Fibroblast of lung (primary cell): Measurements from ENCODE around the gene INTS7. TPM values are rescaled to one million over a fixed set of nuclear protein-coding genes. Genes with fewer than 3 reads are reported as not detected.
A peak's percentile ranks its signal among the peaks of the same experiment; 100 is the strongest.

Experiments used
- DNase-seq, 2 donors: peaks; one replicate each; pipeline versions ENCODE4 v3.0.0 to v3.0.0-alpha.2; 2010; ENCODE audit warnings: low read depth in 2 of 2
- H2AFZ ChIP-seq: 2 replicates; pipeline ENCODE4 v1.5.1; 2012; ENCODE audit warnings: low read length, control low read depth, inconsistent platforms
- H3K27ac ChIP-seq: 2 replicates; pipeline ENCODE4 v1.5.1; 2011; ENCODE audit warnings: low read length, control low read depth; ENCODE audit not compliant: insufficient read depth
- H3K27me3 ChIP-seq: 2 replicates; pipeline ENCODE4 v1.5.1; 2011; ENCODE audit warnings: mild to moderate bottlenecking, low read length; ENCODE audit not compliant: control insufficient read depth, insufficient read depth
- H3K36me3 ChIP-seq: 2 replicates; pipeline ENCODE4 v1.5.1; 2011; ENCODE audit warnings: low read length; ENCODE audit not compliant: control insufficient read depth, insufficient read depth
- H3K4me1 ChIP-seq: 2 replicates; pipeline ENCODE4 v1.5.1; 2011; ENCODE audit warnings: low read length; ENCODE audit not compliant: control insufficient read depth, insufficient read depth; ENCODE audit errors: extremely low read depth
- H3K4me2 ChIP-seq: 2 replicates; pipeline ENCODE4 v1.5.1; 2011; ENCODE audit warnings: low read length, control low read depth; ENCODE audit not compliant: insufficient read depth; ENCODE audit errors: extremely low read depth
- H3K4me3 ChIP-seq, 4 experiments: fragments of 200-600 bp in 1 of 4; sonication (generic) in 1 of 4; replicated peaks in 1 of 4; 2 replicates each; pipeline ENCODE4 v1.5.1; 2011 to 2016; ENCODE audit warnings: low read length in 4 of 4, low read depth in 3 of 4, mild to moderate bottlenecking in 3 of 4, control low read depth in 2 of 4, inconsistent platforms in 1 of 4, mixed read lengths in 1 of 4; ENCODE audit not compliant: insufficient read depth in 1 of 4; ENCODE audit errors: control extremely low read depth in 1 of 4
- H3K79me2 ChIP-seq: 2 replicates; pipeline ENCODE4 v1.5.1; 2012; ENCODE audit warnings: mild to moderate bottlenecking, low read length, inconsistent platforms; ENCODE audit not compliant: control insufficient read depth, insufficient read depth
- H3K9ac ChIP-seq: 2 replicates; pipeline ENCODE4 v1.5.1; 2011; ENCODE audit warnings: mild to moderate bottlenecking, low read length, control low read depth; ENCODE audit not compliant: insufficient read depth
- H3K9me3 ChIP-seq: 2 replicates; pipeline ENCODE4 v1.5.1; 2012; ENCODE audit warnings: low read depth, low read length; ENCODE audit not compliant: control insufficient read depth, insufficient read depth
- H4K20me1 ChIP-seq: 2 replicates; pipeline ENCODE4 v1.5.1; 2011; ENCODE audit warnings: low read length; ENCODE audit not compliant: control insufficient read depth, insufficient read depth; ENCODE audit errors: extremely low read depth
- CTCF ChIP-seq, 2 donors: IDR thresholded peaks in 1 of 2; conservative IDR thresholded peaks in 1 of 2; 1 replicate in 1 of 2; 2 replicates in 1 of 2; pipeline ENCODE4 v1.5.1; 2011 to 2012; ENCODE audit warnings: low read length in 2 of 2, control low read depth in 1 of 2, inconsistent platforms in 1 of 2, low read depth in 1 of 2, mild to moderate bottlenecking in 1 of 2
- EZH2 ChIP-seq: IDR thresholded peaks from 2 replicates; pipeline ENCODE4 v1.5.1; 2012; ENCODE audit warnings: low read length, control low read depth, mild to moderate bottlenecking; ENCODE audit errors: missing control alignments
- polyA plus RNA-seq, 2 donors: library from polyadenylated mRNA; depleted of rRNA in 1 of 2; stranded (reverse) in 1 of 2; unstranded in 1 of 2; fragments of >200 nt; gene quantifications; 2 replicates each; pipeline ENCODE4 v1.2.1, GENCODE V29; 2011 to 2012; ENCODE audit warnings: missing spikeins in 1 of 2
- total RNA-seq: library from RNA; depleted of rRNA; stranded (reverse); fragments of >200 nt; gene quantifications from 2 replicates; pipeline ENCODE4 v1.2.1, GENCODE V29; 2014

Gene INTS7
- total and polyA plus RNA-seq, 2 donors (not counting 1 experiment from before 2014, with no cell fraction given) = 20.6 to 23.7 TPM

- Histone ChIP-seq H4K20me1 (no peaks in the 10 kb centered on the region), H3K9me3 (no peaks in the 10 kb centered on the region), H3K4me3 (no peak overlapping the region), H3K27me3 (no peaks in the 10 kb centered on the region), H3K4me1 (no peaks in the 10 kb centered on the region), H3K4me2 (no peak overlapping the region), H2AFZ (no peak overlapping the region), H3K36me3 (no peaks in the 10 kb centered on the region), H3K79me2 (no peaks in the 10 kb centered on the region), H3K27ac (no peak overlapping the region), H3K9ac (no peak overlapping the region)
- no peak for DNase-seq
- no peak for TF ChIP-seq EZH2
- no peak for TF ChIP-seq CTCF (conservative IDR thresholded peaks at IDR 0.05 in 1 of 2, IDR thresholded peaks at IDR 0.05 in 1 of 2; ENCODE audit: low read depth in 1 of 2, low read length in 2 of 2)
Observed at GRCh38 chr1:212055333-212055732, 20.0 kb upstream of the INTS7 start.

GRCh38 chr1:212053993-212054392 is 18.6 kb upstream of the INTS7 start:
- no peak overlapping the region for H3K9ac ChIP-seq
- DNase-seq = no peak
- H2AFZ ChIP-seq = no peak overlapping the region
- H3K27me3 ChIP-seq = no peaks in the 10 kb centered on the region
- H3K4me3 ChIP-seq = no peak overlapping the region
- no peaks in the 10 kb centered on the region for H3K79me2 ChIP-seq
- H3K9me3 ChIP-seq = no peaks in the 10 kb centered on the region
- no peak overlapping the region for H3K27ac ChIP-seq
- no peak overlapping the region for H3K4me2 ChIP-seq
- no peaks in the 10 kb centered on the region for H3K4me1 ChIP-seq
- no peaks in the 10 kb centered on the region for H3K36me3 ChIP-seq
- no peaks in the 10 kb centered on the region for H4K20me1 ChIP-seq
- TF ChIP-seq EZH2 = no peak
- TF ChIP-seq CTCF (conservative IDR thresholded peaks at IDR 0.05 in 1 of 2, IDR thresholded peaks at IDR 0.05 in 1 of 2; ENCODE audit: low read depth in 1 of 2, low read length in 2 of 2) = no peak

GRCh38 chr1:212045981-212046380 is 10.6 kb upstream of the INTS7 start:
- Histone ChIP-seq H3K79me2 (peaks cover 15% of the 10 kb centered on the region), H3K4me2 (no peak overlapping the region), H3K36me3 (no peaks in the 10 kb centered on the region), H4K20me1 (no peaks in the 10 kb centered on the region), H3K4me3 (no peak overlapping the region), H3K9me3 (no peaks in the 10 kb centered on the region), H3K27me3 (no peaks in the 10 kb centered on the region), H2AFZ (no peak overlapping the region), H3K4me1 (no peaks in the 10 kb centered on the region), H3K9ac (no peak overlapping the region), H3K27ac (no peak overlapping the region)
- no peak for TF ChIP-seq EZH2
- TF ChIP-seq CTCF (conservative IDR thresholded peaks at IDR 0.05 in 1 of 2, IDR thresholded peaks at IDR 0.05 in 1 of 2; ENCODE audit: low read depth in 1 of 2, low read length in 2 of 2) = no peak
- peak in 1 of 2 donors; percentile 40 for DNase-seq
